NCI-H510A (cell line): ENCODE data around the gene COG5.
"Not testable (repeated sequence)": the region's sequence is repeated elsewhere in the genome, so short reads cannot be mapped to it uniquely, and the experiment has no call there.

Experiments used
- DNase-seq: peaks from one replicate; lab custom pipeline; 2025; lab: John Stamatoyannopoulos, UW

Gene COG5

GRCh38 chr7:107157091-107157490 is 406.6 kb downstream of the COG5 start:
- DNase-seq = no peak

GRCh38 chr7:107155726-107156125 is 408.0 kb downstream of the COG5 start:
- not testable (repeated sequence) for DNase-seq

GRCh38 chr7:107154826-107155225 is 408.9 kb downstream of the COG5 start:
- no peak for DNase-seq

GRCh38 chr7:107152011-107152410 is 411.7 kb downstream of the COG5 start:
- no peak for DNase-seq
